Upper lobe of left lung (tissue), 6 donors: ENCODE results near the gene GTPBP1. TPM values are rescaled to one million over a fixed set of nuclear protein-coding genes. Genes with fewer than 3 reads are reported as not detected.
A peak's percentile ranks its signal among the peaks of the same experiment; 100 is the strongest.

Source experiments
- ATAC-seq, 2 donors: fragments of 200-7000 bp; cut with Tn5 transposase; one replicate each; pipeline ENCODE4 v1.9.1; 2022; ENCODE audit warnings: mild to moderate bottlenecking in 2 of 2, moderate library complexity in 2 of 2; ENCODE audit not compliant: low FRiP score in 2 of 2
- DNase-seq, 2 donors: peaks; one replicate each; pipeline ENCODE4 v3.0.0-alpha.2; 2019 to 2020
- H3K27ac ChIP-seq, 4 donors: fragments of 200-600 bp; sonication (generic); one replicate each; pipeline ENCODE4 v1.5.1; 2016 to 2019
- H3K27me3 ChIP-seq, 4 donors: fragments of 200-600 bp; sonication (generic); one replicate each; pipeline ENCODE4 v1.5.1; 2017 to 2019
- H3K36me3 ChIP-seq, 4 donors: fragments of 200-600 bp; sonication (generic); one replicate each; pipeline ENCODE4 v1.5.1; 2016 to 2019
- H3K4me1 ChIP-seq, 4 donors: fragments of 200-600 bp; sonication (generic); one replicate each; pipeline ENCODE4 v1.5.1; 2018 to 2019
- H3K4me3 ChIP-seq, 4 donors: fragments of 200-600 bp; sonication (generic); one replicate each; pipeline ENCODE4 v1.5.1; 2017 to 2019; ENCODE audit warnings: mild to moderate bottlenecking in 2 of 4, moderate library complexity in 1 of 4
- H3K9me3 ChIP-seq, 4 donors: fragments of 200-600 bp; sonication (generic); one replicate each; pipeline ENCODE4 v1.5.1; 2018 to 2019
- EP300 ChIP-seq, 4 donors: sonication (generic); formaldehyde crosslinking; IDR thresholded peaks; one replicate each; pipeline ENCODE4 v1.5.1; 2017; ENCODE audit warnings: antibody characterized with exemption in 4 of 4, control low read depth in 2 of 4
- POLR2A ChIP-seq, 4 donors: fragments of 450-650 bp; IDR thresholded peaks; one replicate each; pipeline ENCODE4 v1.5.1; 2016 to 2017; ENCODE audit warnings: antibody characterized with exemption in 4 of 4, mild to moderate bottlenecking in 2 of 4
- POLR2AphosphoS5 ChIP-seq, 2 donors: sonication (generic); formaldehyde crosslinking; IDR thresholded peaks; one replicate each; pipeline ENCODE4 v1.5.1; 2017; ENCODE audit warnings: antibody characterized with exemption in 2 of 2
- WGBS, 2 donors: methylation state at CpG; one replicate each; pipeline ENCODE4 v1.1.5; 2017 to 2018; 5-methylcytosine and 5-hydroxymethylcytosine counted together
- total RNA-seq, 6 donors: library from RNA; depleted of rRNA in 4 of 6; stranded (reverse); fragments of >200 nt in 4 of 6; gene quantifications; one replicate each; pipeline versions ENCODE4 v1.1.0 to v1.2.1, GENCODE V29; 2016 to 2021
- TF ChIP-seq, protein P1 (sequence below), 6 experiments: fragments of 450-650 bp in 4 of 6; fragments of 200-600 bp in 2 of 6; sonication (generic) in 2 of 6; IDR thresholded peaks; one replicate each; pipeline ENCODE4 v1.5.1; 2016 to 2019; ENCODE audit warnings: antibody characterized with exemption in 6 of 6
- donor health status: DM: no; HTN: no; CAD: no; lungs with moderate emphysema.
- donor health status: DM: no; HTN: yes; CAD: no; lungs with severe emphysema.

Gene GTPBP1
- total RNA-seq, 6 donors from 2014 or later: 57.9 to 176 (median 73.6) TPM

DNA sequence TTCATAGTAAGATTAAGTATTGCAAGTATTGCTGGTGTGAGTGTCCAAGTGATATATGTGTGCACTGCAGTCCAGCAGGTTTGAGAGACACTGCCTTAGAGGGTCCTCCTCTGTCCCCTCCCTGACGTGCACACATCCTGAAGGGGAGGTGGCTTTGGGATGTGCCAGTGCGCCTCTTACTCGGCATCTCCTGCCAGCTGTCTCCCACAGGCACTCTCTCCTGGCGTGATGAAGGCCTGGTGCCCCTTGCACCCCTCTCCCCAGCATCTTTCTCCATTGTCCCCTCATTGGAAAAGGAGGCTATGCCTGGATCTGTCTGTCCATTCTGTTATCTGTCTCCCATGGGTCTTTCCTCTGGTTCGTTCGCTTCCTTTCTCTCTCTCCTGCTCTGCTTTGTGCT is 24.2 kb downstream of the GTPBP1 start:
- ATAC-seq (no peak), DNase-seq (no peak)
- 93 to 99% methylated on average over 6 of the region's 6 CpGs for WGBS, 2 donors
- TF ChIP-seq POLR2AphosphoS5 (IDR thresholded peaks at IDR 0.05): no peak
- TF ChIP-seq, protein P1, sequence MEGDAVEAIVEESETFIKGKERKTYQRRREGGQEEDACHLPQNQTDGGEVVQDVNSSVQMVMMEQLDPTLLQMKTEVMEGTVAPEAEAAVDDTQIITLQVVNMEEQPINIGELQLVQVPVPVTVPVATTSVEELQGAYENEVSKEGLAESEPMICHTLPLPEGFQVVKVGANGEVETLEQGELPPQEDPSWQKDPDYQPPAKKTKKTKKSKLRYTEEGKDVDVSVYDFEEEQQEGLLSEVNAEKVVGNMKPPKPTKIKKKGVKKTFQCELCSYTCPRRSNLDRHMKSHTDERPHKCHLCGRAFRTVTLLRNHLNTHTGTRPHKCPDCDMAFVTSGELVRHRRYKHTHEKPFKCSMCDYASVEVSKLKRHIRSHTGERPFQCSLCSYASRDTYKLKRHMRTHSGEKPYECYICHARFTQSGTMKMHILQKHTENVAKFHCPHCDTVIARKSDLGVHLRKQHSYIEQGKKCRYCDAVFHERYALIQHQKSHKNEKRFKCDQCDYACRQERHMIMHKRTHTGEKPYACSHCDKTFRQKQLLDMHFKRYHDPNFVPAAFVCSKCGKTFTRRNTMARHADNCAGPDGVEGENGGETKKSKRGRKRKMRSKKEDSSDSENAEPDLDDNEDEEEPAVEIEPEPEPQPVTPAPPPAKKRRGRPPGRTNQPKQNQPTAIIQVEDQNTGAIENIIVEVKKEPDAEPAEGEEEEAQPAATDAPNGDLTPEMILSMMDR (IDR thresholded peaks at IDR 0.05): no peak
- TF ChIP-seq EP300 (IDR thresholded peaks at IDR 0.05): no peak
- no peak for TF ChIP-seq POLR2A (IDR thresholded peaks at IDR 0.05)
- Histone ChIP-seq H3K27me3 (no peaks in the 10 kb centered on the region), H3K4me1 (peaks cover 7 to 23% (median 17%) of the 10 kb centered on the region in 4 donors), H3K4me3 (no peak overlapping the region), H3K36me3 (peaks cover 45 to 100% (median 80%) of the 10 kb centered on the region in 4 donors), H3K27ac (no peak overlapping the region), H3K9me3 (no peaks in the 10 kb centered on the region)

DNA sequence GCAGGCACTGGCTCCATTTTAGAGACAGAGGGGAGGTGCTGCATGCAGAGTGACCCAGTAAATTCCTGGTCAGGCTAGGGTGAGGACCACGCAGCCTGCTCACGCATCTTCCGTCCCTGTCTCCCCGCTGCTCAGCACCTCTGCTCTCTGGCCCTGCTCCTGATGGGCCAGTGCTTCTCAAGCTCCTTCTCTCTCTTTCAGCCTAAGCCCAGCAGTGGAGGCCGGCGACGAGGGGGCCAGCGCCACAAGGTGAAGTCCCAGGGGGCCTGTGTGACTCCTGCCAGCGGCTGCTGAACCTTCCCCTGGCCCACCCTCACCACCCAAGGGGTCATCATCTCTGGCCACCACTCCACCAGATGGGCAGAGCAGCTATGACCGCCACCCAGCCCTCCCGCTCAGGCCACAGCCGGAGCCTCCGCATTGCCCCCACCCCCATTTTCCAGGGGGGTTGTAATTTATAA is 24.7 kb downstream of the GTPBP1 start:
- peaks cover 40 to 100% (median 79%) of the 10 kb centered on the region in 4 donors for H3K36me3 ChIP-seq

GRCh38 chr22:38731703-38732161 is 26.0 kb downstream of the GTPBP1 start:
- H3K4me1 ChIP-seq: peaks cover 15 to 31% (median 22%) of the 10 kb centered on the region in 4 donors
- H3K9me3 ChIP-seq: no peaks in the 10 kb centered on the region
- ATAC-seq (no peak), DNase-seq (no peak)
- no peaks in the 10 kb centered on the region for H3K27me3 ChIP-seq
- H3K27ac ChIP-seq: peak overlapping the region in 2 of 4 donors; percentile 15 to 50
- peaks cover 31 to 100% (median 79%) of the 10 kb centered on the region in 4 donors for H3K36me3 ChIP-seq
- H3K4me3 ChIP-seq: no peak overlapping the region
- WGBS, 2 donors: 91 to 100% methylated on average over 4 to 6 of the region's 6 CpGs
- TF ChIP-seq POLR2AphosphoS5 (IDR thresholded peaks at IDR 0.05) (no peak), POLR2A (IDR thresholded peaks at IDR 0.05) (peak in 1 of 4 donors; percentile 4), EP300 (IDR thresholded peaks at IDR 0.05) (no peak)
- TF ChIP-seq, protein P1 (IDR thresholded peaks at IDR 0.05): no peak

More for the DNA sequence above, 24.7 kb downstream of the GTPBP1 start:
- no peak overlapping the region for H3K27ac ChIP-seq
- H3K4me1 ChIP-seq: peaks cover 10 to 24% (median 18%) of the 10 kb centered on the region in 4 donors
- DNase-seq: peak in 1 of 2 donors; percentile 75
- no peak for ATAC-seq
- TF ChIP-seq, protein P1 (IDR thresholded peaks at IDR 0.05): no peak
- TF ChIP-seq EP300 (IDR thresholded peaks at IDR 0.05): no peak
- TF ChIP-seq POLR2A (IDR thresholded peaks at IDR 0.05): no peak
- no peak for TF ChIP-seq POLR2AphosphoS5 (IDR thresholded peaks at IDR 0.05)
- H3K4me3 ChIP-seq: no peak overlapping the region
- H3K9me3 ChIP-seq: no peaks in the 10 kb centered on the region
- 92 to 96% methylated on average over 10 to 13 of the region's 13 CpGs for WGBS, 2 donors
- no peaks in the 10 kb centered on the region for H3K27me3 ChIP-seq

GRCh38 chr22:38732251-38732815 is 26.6 kb downstream of the GTPBP1 start:
- WGBS, 2 donors: 78 to 87% methylated on average over 10 to 13 of the region's 13 CpGs
- Histone ChIP-seq H3K27me3 (no peaks in the 10 kb centered on the region), H3K36me3 (peaks cover 26 to 100% (median 79%) of the 10 kb centered on the region in 4 donors), H3K9me3 (no peaks in the 10 kb centered on the region), H3K4me3 (no peak overlapping the region), H3K27ac (peak overlapping the region in 3 of 4 donors; percentile 15 to 65 (median 50)), H3K4me1 (peaks cover 15 to 31% (median 22%) of the 10 kb centered on the region in 4 donors)
- TF ChIP-seq EP300 (IDR thresholded peaks at IDR 0.05) (no peak), POLR2A (IDR thresholded peaks at IDR 0.05) (no peak), POLR2AphosphoS5 (IDR thresholded peaks at IDR 0.05) (no peak)
- TF ChIP-seq, protein P1 (IDR thresholded peaks at IDR 0.05): no peak
- DNase-seq (peak in 1 of 2 donors; percentile 49), ATAC-seq (no peak)
